ENCODE results near the gene LST1. TPM values are rescaled to one million over a fixed set of nuclear protein-coding genes. Genes with fewer than 3 reads are reported as not detected.

The LST1 gene
- total and polyA plus RNA-seq, 2 donors (not counting 1 experiment from before 2014, with no cell fraction given), result 7.4 to 30.5 TPM

DNA sequence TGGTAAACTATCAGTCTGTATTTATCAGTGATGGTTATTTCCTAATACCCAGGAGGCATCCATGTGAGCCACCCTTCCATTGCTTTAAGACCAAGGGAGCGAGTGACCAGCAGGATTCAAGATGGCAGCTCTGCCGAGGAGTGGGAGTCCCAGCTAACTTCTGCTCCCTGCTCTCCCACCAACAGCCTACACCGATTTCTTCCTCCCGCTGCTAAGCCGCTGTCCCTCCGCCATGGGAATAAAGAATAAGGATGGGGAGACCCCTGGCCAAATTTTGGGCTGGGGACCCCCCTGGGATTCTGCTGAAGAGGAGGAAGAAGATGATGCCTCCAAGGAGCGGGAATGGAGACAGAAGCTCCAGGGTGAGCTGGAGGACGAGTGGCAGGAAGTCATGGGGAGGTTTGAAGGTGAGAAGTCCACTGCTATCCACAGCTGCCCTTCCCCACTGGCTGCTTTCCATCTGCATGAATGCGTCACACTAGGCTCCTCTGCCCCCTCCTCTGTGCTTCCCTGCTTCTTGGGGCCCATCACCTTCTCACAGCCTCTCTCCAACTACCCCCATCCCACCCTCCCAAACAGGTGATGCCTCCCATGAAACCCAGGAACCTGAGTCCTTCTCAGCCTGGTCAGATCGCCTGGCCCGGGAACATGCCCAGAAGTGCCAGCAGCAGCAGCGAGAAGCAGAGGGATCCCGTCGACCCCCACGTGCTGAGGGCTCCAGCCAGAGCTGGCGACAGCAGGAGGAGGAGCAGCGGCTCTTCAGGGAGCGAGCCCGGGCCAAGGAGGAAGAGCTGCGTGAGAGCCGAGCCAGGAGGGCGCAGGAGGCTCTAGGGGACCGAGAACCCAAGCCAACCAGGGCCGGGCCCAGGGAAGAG lies 28.4 kb upstream of the LST1 start:
- peaks cover 0 to 3% of the 10 kb centered on the region in 2 experiments for H3K36me3 ChIP-seq (replicated peaks in 1 of 2; ENCODE audit: control extremely low read depth in 1 of 2, control insufficient read depth in 1 of 2, extremely low read depth in 1 of 2, insufficient read depth in 2 of 2, low read length in 1 of 2)
- Mint-ChIP-seq H3K9me3 (ENCODE audit: insufficient read depth) (no peaks in the 10 kb centered on the region), H3K27me3 (no peaks in the 10 kb centered on the region), H3K27ac (peak overlapping the region; percentile 32), H3K4me3 (peak overlapping the region; percentile 45), H3K4me1 (peaks cover 72% of the 10 kb centered on the region)
- peaks cover 68 to 69% of the 10 kb centered on the region in 2 donors for H3K4me1 ChIP-seq (ENCODE audit: control insufficient read depth in 2 of 2, insufficient read depth in 2 of 2, low read length in 2 of 2)
- H3K9me3 ChIP-seq (ENCODE audit: control extremely low read depth in 1 of 3, control insufficient read depth in 2 of 3, insufficient read depth in 1 of 3, low read length in 2 of 3), result no peaks in the 10 kb centered on the region
- ATAC-seq (ENCODE audit: low read depth) (no peak), DNase-seq (no peak)
- H3K4me2 ChIP-seq (replicated peaks; ENCODE audit: low read depth, low read length, poor library complexity, severe bottlenecking), result peak overlapping the region; percentile 92
- ChIA-PET POLR2A (interaction anchor here (0.7 to 42.6 kb wide), 2 partner anchors 27 to 1516 kb away, joined by 5 to 1450 read pairs; partner anchors contain the start of genes HLA-DPA1, LST1, LTA and LTB), CTCF (interaction anchor here (1.2 to 29.4 kb wide), 3 partner anchors 12 to 169 kb away, joined by 4 to 2241 read pairs (median 22); partner anchors contain the start of genes LST1, LTB, NCR3 and TNF)
- peaks cover 20% of the 10 kb centered on the region for H4K20me1 ChIP-seq (ENCODE audit: control insufficient read depth, insufficient read depth, low read length, poor library complexity, severe bottlenecking)
- TF ChIP-seq EZH2 (IDR thresholded peaks at IDR 0.05; ENCODE audit: borderline replicate concordance, insufficient read depth, low read depth, low read length, poor library complexity, severe bottlenecking), result no peak
- TF ChIP-seq, protein P1, sequence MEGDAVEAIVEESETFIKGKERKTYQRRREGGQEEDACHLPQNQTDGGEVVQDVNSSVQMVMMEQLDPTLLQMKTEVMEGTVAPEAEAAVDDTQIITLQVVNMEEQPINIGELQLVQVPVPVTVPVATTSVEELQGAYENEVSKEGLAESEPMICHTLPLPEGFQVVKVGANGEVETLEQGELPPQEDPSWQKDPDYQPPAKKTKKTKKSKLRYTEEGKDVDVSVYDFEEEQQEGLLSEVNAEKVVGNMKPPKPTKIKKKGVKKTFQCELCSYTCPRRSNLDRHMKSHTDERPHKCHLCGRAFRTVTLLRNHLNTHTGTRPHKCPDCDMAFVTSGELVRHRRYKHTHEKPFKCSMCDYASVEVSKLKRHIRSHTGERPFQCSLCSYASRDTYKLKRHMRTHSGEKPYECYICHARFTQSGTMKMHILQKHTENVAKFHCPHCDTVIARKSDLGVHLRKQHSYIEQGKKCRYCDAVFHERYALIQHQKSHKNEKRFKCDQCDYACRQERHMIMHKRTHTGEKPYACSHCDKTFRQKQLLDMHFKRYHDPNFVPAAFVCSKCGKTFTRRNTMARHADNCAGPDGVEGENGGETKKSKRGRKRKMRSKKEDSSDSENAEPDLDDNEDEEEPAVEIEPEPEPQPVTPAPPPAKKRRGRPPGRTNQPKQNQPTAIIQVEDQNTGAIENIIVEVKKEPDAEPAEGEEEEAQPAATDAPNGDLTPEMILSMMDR (IDR thresholded peaks at IDR 0.05), result no peak
- no peaks in the 10 kb centered on the region for H3K27me3 ChIP-seq (replicated peaks in 1 of 4; ENCODE audit: control extremely low read depth in 1 of 4, control insufficient read depth in 3 of 4, insufficient read depth in 4 of 4, low read length in 3 of 4)
- peak overlapping the region; percentile 54 for H3K9ac ChIP-seq (ENCODE audit: low read length)
- intact Hi-C loops (cut with micrococcal nuclease), result loop anchor here (2.0 kb wide), 1 partner anchor 23 kb away; no protein-coding TSS in a partner anchor
- 53% methylated on average over 19 of the region's 24 CpGs for WGBS (ENCODE audit: insufficient coverage)
- peak overlapping the region in 4 of 5 experiments; percentile 32 to 61 (median 42) for H3K4me3 ChIP-seq (ENCODE audit: control extremely low read depth in 1 of 5, extremely low read depth in 1 of 5, insufficient read depth in 1 of 5, low read depth in 2 of 5, low read length in 4 of 5)
- peak overlapping the region; percentile 80 to 87 for H3K27ac ChIP-seq (ENCODE audit: low read length in 2 of 2)
- H2AFZ ChIP-seq (ENCODE audit: insufficient read depth, low read depth, low read length, poor library complexity, severe bottlenecking), result no peak overlapping the region
- peaks cover 55% of the 10 kb centered on the region for H3K79me2 ChIP-seq (ENCODE audit: control insufficient read depth, insufficient read depth, low read length)

All from B cell (primary cell).